Measurements from ENCODE around the gene COL4A2. TPM values are rescaled to one million over a fixed set of nuclear protein-coding genes. Genes with fewer than 3 reads are reported as not detected.
"Not testable (repeated sequence)": the region's sequence is repeated elsewhere in the genome, so short reads cannot be mapped to it uniquely, and the experiment has no call there.

Gene COL4A2
- total RNA-seq, 1 experiment from 2014 or later: 177 TPM

DNA sequence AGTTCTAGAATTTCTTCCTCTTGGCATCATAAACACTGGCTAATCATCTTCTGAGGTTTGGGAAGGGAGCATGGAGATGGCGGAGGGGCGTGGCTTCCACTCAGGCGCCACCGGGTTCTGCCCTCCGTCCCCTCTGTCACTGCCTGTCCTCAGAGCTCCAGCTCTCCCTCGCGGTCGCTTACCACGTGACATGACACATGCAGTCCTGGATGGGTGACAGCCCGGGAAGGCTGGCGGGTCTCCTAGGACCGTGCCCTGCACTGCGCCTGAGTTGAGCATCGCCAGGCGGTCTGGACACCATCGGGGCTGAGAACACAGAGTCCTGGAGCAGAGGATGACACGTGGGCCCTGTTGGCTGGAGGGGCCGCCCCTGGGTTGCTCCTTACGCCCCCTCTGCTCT, 131.1 kb downstream of the COL4A2 start:
- DNase-seq (ENCODE audit: low spot score): no peak

DNA sequence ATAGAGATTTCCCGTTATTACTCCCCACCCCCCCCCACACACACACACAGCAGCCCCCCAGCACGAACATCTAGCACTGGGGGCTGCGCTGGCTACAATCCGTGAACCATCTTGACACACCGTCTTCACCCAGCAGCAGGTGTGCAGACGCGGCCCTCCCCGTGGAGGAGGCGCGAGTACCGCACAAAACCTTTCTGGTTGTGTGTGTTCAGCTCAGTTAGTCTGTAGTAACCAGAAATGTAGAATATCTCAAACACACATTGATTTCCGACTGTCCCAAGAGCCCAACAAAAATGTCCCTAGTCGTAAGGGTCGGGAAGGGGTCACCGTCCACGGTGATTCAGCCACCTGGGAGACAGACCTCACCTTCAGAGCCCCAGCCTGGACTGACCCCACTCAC, 131.7 kb downstream of the COL4A2 start:
- no peak for DNase-seq (ENCODE audit: low spot score)

DNA sequence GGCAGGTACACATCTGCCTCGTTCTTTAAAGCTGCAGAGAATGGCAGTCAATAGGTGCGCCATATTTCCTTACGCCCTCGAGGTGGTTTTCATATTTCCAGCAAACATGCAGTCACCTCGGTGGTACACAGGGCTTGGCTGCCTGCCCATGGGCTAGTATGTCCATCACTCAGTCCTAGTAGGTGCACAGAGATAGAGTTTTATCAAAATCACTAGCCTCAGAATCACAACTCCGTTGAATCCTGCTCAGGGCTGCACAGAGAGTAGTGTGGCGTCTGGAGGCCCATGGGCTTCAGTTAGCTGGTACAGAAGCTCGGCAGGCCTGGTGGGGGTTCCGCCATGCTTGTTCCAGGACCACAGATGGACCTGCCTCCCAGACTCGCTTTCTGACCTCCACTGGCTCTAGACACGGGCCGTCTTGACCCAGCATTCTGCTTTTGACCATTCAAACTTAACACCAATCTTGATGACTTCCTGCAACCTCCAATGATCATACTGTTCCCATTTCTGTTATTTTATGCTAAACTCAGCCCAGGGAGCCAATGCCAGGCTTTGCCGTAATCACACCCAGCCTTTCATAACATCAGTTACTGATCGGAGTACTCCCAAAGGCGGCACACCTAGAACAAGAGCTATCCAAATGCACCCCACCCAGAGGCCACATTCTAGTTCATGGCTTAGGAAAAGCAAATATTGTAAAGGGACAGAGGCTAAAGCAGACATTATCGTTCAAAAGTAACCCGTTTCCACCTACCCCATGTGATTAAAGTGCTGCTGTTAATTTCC, 134.1 kb downstream of the COL4A2 start:
- DNase-seq (ENCODE audit: low spot score): no peak

DNA sequence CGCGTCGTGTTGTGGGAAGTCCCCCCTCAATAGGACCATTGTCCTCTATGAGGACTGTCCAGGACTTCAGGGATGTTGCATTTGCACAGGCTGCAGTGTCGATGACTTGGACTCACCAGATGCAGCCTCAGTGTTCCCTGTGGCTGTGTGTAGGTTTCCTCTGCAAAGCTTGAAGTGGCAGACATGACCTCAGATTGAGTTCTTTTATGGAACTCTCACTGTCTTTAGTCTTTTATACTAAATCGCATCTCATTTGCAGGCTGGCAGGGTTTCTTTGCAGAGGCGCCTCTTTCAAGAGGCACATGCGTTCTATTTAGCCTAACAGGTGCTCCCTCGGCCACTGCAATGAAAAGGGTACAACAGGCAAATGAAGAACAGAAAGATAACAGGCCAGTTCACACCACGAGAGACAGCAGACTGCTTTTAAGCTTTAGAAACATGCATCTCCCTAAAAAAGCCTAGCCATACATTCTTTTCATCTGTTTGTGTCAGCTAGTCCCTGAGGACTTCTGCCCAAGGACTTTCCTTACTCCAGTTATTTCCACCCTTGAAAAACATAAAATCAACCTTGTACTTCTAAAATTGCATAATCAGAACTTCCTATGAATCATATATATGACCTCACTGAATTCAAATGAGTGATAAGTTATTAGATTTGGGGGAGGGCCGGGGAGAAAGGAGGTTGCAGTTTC, 136.0 kb downstream of the COL4A2 start:
- DNase-seq (ENCODE audit: low spot score): peak; percentile 54

DNA sequence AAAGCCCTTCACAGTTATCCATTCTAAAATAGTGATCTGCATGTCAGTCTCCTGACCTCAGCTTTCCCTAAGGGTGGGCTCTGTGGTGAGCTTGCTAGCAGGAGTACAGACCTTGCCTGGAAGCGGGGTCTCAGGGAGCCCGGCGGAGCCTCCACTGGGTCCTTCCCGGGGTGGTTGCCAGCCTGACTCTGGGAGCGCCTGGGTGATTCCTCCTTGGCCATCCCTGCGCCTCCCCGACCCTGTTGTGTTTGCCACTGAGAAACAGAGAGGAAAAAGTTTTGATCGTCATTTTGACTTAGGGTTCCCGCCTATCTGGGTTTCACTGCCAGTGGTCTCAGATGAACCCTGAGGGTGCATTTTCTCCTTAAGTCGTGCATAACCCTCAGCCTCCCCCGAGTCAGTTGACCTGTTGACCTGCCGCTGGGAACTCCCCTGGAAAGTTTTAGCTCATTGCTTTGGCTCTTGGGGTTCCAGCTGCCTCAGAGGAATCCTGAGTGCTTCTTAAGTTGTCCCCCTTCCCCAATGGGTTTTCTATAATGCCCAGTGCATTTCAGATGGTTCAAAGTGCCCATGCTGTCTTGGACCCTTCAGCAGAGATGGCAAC, 136.6 kb downstream of the COL4A2 start:
- no peak for DNase-seq (ENCODE audit: low spot score)

DNA sequence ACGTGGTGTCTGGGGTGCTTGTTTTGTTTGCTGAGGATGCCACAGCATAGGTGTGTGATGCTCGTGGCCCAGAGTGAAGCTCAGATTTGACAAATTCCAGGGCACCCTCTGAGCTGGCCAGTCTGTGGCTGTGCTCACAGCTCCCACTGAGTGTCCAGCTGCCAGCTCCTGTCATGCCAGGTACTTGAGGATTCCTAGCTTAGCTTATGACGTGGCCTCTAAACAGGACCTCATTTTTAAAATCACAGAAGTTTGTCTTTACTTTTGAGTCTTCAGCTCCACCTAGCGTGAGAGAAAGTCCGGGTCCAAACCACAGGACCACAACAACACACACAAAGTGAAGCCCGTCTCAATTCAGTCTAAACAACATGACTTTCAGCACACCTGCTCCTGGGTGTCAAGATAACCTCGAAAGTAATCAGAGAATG, 137.2 kb downstream of the COL4A2 start:
- no peak for DNase-seq (ENCODE audit: low spot score)

DNA sequence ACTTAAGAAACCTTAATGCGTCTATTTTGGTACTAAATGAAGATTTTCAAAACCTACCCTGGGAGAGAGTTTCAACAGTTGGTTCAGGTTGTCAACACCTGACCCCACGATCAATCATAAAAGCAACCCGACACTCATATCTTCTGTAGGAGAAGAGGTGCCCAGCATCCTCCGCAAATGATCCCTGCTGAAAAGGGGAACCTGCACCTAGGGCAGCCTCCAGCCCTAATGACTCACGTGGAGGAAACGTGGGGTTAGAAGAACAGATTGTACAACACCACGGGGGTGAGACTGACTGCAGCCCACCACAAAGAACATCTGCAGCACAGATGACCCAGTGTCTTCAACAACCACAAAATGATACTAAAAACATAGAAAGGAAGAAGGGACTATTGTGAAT, 138.1 kb downstream of the COL4A2 start:
- peak; percentile 28 for DNase-seq (ENCODE audit: low spot score)

DNA sequence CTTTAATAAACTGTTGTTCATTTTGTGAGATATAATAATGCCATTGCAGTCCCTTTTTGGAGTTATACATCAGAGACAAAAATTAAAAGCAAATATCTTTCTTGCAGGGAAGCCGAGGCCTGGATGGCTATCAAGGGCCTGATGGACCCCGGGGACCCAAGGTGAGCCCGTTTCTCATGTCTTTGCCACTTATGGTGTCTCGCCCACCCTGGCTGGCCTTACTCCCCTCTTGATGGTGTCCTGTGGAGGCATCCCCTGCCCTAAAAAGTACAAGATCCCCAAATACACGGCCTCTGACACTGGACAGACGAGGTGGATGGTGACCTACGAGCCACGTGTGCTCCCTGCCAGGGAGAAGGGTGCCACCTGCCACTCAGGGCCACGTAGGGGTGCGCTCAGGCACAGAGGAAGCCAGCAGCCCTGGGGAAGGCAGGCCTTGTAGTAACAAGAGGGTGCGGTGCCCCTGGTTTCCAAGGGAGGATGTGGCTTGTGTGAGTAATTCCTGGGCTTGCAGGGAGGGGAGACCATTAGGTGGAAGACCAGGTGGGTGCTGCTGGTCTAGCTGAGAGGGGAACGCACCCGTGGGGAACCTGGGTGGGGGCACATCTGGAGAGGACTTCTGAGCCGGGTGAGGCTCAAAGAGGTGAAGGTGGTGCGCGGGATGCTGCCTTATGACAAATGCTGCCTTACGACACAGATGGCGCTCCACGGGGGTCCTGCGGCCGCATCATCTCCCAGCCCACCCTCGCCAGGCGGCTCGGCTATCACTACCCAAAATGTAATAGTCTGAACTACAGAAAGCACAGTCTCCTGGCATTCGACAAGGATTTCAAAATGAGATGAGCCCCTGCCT, 138.9 kb downstream of the COL4A2 start:
- DNase-seq (ENCODE audit: low spot score): peak; percentile 79

DNA sequence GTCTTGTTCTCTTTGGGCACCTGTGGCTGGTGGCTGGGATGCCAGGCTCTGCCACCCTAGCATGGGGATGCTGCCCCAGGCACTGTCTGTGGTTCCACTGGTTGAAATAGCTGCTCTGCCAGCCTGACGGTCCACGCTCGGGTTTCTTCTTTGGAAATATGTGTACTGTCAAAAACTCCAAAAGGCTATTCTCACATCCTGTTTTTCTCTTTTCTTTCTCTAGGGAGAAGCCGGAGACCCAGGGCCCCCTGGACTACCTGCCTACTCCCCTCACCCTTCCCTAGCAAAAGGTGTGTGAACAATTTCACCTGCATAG, 139.4 kb downstream of the COL4A2 start:
- no peak for DNase-seq (ENCODE audit: low spot score)

DNA sequence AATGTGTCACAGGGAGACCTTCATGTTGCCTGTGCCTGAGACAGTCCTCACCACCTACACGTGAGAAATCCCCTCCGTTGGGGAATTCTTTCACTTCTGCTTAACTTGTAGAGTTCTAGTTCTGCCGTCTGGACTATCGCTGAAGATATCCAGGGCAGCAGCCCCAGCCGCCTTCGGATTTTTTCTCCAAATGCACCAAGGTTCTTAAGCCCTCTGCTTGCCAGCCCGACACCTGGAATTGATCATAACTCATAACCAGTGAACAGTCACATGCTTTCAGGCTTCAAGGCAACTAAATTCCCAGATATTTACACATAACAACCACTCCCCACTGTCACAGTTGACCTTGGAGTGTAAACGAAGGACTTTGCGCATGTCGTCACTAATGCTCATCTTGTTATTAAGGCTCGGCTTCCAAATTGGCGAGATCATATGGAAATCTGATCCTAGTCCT, 140.0 kb downstream of the COL4A2 start:
- DNase-seq (ENCODE audit: low spot score): peak; percentile 18

DNA sequence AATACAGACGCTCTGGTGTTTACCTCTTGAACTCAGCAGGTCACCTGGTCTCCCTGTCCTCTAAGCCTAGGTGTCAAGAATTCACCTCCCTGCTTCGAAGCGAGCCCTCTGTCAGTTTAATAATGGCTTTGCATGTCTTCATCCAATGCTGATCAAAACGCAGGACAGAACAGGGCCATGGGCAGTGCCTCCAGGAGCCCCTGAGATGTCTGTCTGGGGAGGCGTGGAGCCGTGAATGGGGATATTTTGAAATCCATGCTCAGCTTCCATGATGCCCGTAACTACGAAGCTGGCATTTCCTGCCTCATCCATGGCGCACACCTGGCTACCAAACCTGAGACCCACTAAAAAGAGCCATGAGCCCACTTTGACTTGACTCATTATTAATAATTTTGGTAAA, 140.7 kb downstream of the COL4A2 start:
- no peak for DNase-seq (ENCODE audit: low spot score)

DNA sequence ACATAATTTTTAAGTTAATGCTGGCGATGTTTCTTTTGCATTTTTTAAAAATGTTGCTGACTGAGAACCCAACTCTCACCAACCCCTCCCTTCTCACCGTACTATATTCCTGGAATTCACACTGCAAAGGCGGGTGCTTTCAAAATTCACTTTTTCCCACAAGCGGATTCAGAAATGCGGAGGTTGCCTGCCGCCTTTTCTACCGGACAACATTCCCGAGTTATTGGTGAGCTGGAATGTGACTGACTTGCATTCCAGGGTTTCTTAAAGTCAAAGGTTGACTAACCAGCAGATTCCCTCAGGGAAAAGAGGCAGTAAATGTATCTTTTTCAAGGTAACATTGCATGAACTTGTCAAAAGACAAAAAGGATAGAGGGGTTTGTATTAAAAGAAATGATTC, 141.1 kb downstream of the COL4A2 start:
- DNase-seq (ENCODE audit: low spot score): peak; percentile 93

DNA sequence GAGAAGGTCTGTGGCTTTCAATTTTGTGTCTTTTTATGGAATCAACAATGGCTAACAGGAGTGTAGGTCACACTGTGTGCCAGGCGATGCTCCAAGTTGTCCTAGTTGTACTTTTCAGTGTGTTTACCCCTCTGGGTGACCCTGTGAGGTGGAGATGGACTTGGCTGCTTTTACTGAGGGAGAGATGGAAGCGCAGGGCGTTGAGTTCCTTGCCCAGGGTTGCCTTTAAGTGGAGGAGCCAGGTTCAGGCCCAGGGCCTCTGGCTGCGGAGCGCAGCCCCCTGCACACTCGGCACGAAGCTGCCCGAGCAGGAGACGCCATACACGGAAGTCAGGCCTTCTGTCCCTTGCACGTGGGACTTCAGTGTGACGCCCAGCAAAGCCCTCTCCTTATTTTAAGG, 141.6 kb downstream of the COL4A2 start:
- no peak for DNase-seq (ENCODE audit: low spot score)

DNA sequence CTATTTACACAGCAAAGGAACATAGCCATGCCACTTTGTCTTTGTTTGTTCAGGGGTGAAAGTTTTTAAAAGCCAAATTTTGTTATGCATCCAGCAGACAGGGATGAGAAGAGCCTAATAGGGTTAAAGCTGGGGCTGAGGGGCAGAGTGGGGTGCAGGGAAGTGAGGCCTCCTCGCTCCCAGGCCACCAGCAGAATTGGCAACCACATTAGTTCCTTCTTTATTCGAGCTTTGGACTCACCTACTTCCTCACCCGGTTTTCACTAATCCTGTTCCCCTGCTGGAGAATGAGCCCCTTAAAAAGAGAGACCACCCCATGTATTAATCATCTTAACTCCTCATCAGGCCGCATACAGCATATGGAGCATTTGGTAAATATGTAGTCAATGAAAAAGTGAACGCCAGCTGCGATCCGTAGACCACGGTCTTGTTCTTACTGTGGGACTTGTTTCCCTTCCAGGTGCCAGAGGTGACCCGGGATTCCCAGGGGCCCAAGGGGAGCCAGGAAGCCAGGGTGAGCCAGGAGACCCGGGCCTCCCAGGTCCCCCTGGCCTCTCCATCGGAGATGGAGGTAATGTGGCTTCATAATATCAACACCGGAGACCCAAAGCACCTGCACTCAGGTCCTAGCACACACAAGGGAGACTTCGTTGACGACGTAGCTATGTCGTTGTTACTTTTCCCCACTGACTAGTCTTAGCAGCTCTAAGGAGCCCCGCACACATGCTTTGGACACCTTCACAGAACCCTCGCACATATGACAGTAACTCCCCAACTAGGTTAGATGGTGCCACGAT, 142.3 kb downstream of the COL4A2 start:
- no peak for DNase-seq (ENCODE audit: low spot score)

DNA sequence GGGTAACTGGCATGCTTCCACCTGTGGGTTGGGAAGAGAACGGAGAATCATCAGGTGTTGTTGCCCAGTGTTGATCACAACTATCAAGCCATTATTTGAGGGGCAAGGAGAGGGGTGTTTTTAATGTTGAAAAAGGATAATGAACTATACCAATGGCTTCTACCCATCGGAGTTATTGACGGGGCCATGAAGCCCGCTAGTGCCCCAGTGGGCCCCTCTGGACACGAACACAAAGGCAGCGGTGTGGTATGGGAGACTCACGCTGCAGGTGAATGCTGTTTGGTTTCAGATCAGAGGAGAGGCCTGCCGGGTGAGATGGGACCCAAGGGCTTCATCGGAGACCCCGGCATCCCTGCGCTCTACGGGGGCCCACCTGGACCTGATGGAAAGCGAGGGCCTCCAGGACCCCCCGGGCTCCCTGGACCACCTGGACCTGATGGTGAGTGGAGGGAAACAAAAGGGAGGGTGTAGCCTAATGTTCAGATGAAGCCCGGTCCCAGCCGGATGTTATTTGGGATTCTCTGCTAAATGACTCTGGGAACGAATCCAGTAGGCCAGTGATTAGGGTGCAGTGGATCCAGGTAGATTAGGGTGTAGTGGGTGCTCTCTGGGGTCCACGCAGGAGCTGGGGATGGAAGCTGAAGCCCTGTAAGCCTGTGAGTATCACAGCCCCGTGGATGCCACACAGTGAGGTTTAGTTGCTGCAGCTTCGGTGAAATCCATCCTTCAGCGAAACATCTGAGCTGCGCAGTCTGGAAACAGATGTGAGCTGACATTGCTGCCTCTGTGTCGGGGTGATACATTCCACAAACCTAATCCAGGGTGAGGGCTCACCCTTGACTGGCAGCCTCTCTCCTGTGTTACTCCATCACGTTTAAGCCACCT, 143.2 kb downstream of the COL4A2 start:
- no peak for DNase-seq (ENCODE audit: low spot score)

DNA sequence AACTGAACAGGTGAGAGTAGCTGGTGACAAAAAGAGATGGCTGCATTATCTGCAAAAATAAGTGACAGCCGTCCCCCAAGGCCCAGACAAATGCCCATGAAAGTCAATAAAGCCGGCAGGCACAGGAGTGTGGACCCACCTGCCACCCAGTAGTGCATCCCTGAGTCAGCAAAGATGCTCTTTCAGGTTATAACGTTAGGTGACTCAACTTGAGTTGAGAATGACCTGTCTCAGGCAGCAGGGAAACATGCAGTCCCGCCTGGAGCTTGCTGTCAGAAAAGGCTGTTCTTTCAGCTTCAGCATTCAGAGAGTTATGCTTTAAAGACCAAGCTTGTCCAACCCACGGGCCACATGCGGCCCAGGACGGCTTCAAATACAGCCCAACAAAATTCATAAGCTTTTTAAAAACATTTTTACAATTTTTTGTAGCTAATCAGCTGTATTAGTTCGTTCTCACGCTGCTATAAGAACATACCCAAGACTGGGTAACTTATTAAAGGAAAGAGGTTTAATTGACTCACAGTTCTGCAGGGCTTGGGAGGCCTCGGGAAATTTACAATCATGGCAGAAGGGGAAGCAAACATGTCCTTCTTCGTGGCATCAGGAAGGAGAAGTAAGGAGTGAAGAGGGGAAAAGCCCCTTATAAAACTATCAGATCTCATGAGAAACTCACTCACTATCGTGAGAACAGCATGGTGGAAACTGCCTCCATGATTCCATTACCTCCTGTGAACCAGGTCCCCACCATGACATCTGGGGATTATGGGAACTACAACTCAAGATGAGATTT, 144.1 kb downstream of the COL4A2 start:
- no peak for DNase-seq (ENCODE audit: low spot score)

DNA sequence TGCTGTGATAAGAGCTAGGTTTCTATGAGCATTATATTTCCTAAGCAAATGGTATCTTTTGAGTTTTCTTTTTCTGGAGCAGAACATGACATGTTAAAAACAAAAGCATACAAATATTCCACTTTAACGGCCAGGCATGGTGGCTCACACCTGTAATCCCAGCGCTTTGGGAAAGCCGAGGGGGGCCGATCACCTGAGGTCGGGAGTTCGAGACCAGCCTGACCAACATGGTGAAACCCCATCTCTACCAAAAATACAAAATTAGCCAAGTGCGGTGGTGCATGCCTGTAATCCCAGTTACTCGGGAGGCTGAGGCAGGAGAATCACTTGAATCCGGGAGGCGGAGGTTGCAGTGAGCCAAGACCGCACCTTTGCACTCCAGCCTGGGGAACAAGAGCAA, 146.0 kb downstream of the COL4A2 start:
- not testable (repeated sequence) for DNase-seq (ENCODE audit: low spot score)

DNA sequence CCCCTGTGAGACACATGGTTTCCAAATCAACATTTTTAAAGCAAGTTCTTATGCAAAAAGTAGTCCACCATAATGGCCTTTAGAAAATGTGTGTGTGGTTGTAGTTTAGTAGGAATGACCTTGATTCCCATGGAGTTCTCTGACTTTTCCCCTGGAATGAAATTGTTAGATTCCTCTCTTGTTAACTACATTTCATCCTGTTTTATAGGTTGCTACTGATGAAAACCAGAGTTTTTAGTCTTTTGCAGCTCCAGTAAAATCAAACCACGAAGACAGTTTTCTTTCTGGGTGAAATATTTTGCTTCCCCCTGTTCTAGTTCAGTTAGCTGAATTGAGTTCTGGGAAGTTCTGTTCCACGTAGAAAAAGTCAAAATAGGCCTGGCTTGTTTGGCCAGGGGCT, 146.7 kb downstream of the COL4A2 start:
- DNase-seq (ENCODE audit: low spot score): no peak

DNA sequence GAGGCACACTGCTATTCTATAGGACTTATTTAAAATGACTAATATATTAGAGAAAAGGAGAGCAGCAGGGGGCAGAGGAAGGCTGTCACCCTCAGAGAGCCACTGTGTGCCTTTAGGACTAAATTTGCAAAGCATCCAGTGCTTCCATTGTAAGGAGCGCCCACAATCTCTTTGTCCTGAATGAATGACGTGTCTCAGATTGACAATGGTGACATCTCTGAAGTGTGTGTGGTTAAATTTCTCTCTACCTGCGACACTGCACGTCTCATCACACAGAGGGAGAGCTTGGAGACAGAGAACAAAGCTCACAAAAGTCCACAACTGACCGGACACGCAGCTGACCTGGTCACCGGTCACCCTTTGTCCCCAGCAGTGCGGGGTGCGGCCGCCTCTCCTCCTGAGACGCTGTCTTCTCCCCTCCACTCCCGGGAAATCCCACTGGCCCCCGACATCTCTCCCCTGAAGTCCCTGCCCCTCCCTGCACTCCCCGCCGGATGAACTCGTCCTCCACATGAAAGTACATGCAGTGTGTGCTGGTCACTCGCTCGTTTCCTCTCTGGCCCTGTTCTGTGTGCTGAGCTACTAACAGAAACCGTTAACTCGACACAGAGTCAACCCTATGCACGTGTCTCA, 147.3 kb downstream of the COL4A2 start:
- no peak for DNase-seq (ENCODE audit: low spot score)
